Ovary (tissue), 3 donors: ENCODE data around the gene SEC23B.

Source experiments
- CTCF ChIP-seq, 3 donors: fragments of 450-650 bp in 2 of 3; fragments of 200-600 bp in 1 of 3; IDR thresholded peaks; one replicate each; pipeline versions ENCODE4 v1.5.1 to v1.8.0; 2016 to 2022; ENCODE audit warnings: antibody characterized with exemption in 3 of 3, mild to moderate bottlenecking in 1 of 3
- EP300 ChIP-seq: sonication (generic); formaldehyde crosslinking; IDR thresholded peaks from one replicate; pipeline ENCODE4 v1.6.1; 2017; ENCODE audit warnings: antibody characterized with exemption
- POLR2A ChIP-seq: fragments of 450-650 bp; IDR thresholded peaks from one replicate; pipeline ENCODE4 v1.6.1; 2017; ENCODE audit warnings: antibody characterized with exemption, mild to moderate bottlenecking, moderate library complexity
- donor health status: DM: no; HTN: no; CAD: no.

- TF ChIP-seq CTCF (IDR thresholded peaks at IDR 0.05), result no peak
- TF ChIP-seq POLR2A, result peak; percentile 28
- TF ChIP-seq EP300, result no peak
These were observed 40.6 kb upstream of the SEC23B start, which contains the start of the genes DZANK1 and POLR3F for GRCh38 chr20:18466894-18467730.
